GM12874 (cell line): Measurements from ENCODE around the gene FANCI.

Experiments used
- CTCF ChIP-seq: IDR thresholded peaks from 2 replicates; pipeline ENCODE4 v1.5.1; 2011; ENCODE audit warnings: low read depth, mild to moderate bottlenecking, control low read depth, low read length, moderate library complexity; ENCODE audit not compliant: insufficient read depth

FANCI gene

GRCh38 chr15:89330119-89330518, 86.3 kb downstream of the FANCI start:
- TF ChIP-seq CTCF = no peak

GRCh38 chr15:89330881-89331595, 87.3 kb downstream of the FANCI start:
- no peak for TF ChIP-seq CTCF

- peak; percentile 46; the same call in 1 of the 2 replicates for TF ChIP-seq CTCF
Observed at GRCh38 chr15:89332446-89332845, 88.7 kb downstream of the FANCI start.

- TF ChIP-seq CTCF = no peak
Observed at GRCh38 chr15:89333011-89333860, 89.5 kb downstream of the FANCI start.

- TF ChIP-seq CTCF = no peak
Observed at GRCh38 chr15:89333959-89334509, 90.3 kb downstream of the FANCI start.

- no peak for TF ChIP-seq CTCF
Observed at GRCh38 chr15:89334510-89335297, 90.9 kb downstream of the FANCI start, which contains the start of gene POLG. Gene POLG (minus strand): TSS chr15:89334824. CDS start chr15:89333754, 1,070 bp downstream.
